ENCODE results near the gene TRIP13.
"Not testable (repeated sequence)": the region's sequence is repeated elsewhere in the genome, so short reads cannot be mapped to it uniquely, and the experiment has no call there.

Gene TRIP13

DNA sequence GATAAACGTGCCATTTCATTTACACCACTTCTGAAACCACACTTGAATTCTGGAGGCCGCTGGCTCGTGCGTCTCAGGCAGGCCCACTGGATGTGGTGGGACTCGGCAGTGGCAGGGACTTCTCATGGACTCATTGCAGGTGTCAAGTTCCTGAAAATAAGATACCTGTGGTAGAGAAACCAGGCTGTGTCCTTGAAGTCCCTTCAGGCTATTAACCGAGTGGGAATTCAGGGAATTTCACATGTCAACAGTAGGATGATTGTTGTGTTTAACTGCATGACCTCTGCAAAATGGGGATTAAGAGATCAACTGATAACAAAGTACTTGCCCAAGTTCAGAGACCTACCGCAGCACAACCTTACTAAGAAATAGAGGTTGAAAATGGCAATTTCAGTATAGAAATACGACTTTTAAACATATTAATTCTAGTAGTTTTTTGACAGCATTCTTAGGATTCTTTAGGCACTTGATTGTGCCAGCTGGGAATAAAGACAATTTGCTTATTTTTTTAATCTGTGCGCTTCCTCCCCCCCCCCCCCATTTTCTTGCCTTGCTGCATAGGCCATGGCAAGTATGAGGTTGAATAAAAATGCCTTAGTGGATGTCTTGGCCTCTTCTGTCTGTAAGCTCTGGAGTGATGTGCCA, 26.8 kb downstream of the TRIP13 start:
- peak; percentile 16 for DNase-seq (ENCODE audit: low read depth)

DNA sequence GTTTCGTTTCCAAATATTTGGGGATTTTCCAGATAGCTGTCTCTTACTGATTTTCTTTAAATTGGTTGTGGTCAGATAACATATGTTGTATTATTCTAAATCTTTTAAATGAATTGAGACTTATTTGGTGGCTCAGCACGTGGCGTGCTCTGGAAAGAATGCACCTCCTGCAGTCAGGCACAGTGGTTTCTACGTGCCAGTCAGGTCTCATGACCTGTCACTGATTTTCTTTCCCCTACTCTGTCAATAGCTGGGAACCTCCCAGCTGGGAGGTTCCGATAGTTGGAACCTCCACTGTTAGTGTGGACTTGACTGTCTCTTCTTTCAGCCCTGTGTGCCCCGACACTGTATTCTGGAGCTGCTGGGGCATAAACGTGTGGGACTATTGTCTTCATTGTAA, 27.6 kb downstream of the TRIP13 start:
- DNase-seq (ENCODE audit: low read depth): no peak

DNA sequence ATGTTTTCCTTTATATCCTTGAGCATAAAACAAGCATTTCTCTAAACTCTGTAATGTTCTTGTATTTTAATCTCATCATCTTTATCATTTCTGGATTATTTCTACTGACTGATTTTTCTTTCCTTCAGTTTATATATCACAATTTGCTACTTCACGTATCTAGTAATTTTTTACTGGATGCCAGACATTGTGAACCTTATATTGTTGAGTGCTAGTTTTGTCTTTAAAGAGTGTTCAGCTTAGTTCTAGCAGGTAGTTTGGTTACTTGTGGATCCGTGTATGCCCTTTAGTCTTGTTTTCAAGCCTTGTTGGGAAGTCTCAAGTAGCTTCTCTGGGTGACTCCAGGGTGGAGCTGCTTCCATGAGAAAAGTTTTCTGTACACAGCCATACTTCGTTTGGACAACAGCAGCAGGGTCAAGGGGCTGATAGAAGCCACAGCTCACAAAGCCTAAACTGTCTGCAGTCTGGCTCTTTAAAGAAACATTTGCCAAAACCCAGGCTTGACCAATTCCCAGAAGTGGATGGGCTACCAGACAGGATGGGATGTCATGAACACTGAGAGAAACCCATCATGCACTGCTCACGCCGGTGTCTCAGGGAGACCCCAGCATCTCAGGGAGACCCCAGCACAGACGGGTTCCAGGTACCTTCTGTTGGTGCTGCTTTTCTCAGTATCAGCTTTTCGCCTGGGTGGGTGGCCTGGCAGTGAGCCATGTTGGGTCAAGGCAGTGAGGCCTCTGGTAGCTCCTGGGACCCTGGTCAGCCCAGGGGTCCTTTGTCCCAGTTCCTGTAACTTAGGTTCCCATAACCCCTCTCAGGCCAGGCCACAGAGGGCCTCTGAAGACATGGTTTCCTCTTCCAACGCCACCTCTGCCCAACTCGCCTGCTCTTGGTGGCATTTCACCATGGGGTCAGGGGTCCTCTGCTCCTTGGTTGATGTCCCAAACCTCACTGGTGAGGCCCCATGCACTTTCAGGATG, 29.1 kb downstream of the TRIP13 start:
- DNase-seq (ENCODE audit: low read depth): no peak

DNA sequence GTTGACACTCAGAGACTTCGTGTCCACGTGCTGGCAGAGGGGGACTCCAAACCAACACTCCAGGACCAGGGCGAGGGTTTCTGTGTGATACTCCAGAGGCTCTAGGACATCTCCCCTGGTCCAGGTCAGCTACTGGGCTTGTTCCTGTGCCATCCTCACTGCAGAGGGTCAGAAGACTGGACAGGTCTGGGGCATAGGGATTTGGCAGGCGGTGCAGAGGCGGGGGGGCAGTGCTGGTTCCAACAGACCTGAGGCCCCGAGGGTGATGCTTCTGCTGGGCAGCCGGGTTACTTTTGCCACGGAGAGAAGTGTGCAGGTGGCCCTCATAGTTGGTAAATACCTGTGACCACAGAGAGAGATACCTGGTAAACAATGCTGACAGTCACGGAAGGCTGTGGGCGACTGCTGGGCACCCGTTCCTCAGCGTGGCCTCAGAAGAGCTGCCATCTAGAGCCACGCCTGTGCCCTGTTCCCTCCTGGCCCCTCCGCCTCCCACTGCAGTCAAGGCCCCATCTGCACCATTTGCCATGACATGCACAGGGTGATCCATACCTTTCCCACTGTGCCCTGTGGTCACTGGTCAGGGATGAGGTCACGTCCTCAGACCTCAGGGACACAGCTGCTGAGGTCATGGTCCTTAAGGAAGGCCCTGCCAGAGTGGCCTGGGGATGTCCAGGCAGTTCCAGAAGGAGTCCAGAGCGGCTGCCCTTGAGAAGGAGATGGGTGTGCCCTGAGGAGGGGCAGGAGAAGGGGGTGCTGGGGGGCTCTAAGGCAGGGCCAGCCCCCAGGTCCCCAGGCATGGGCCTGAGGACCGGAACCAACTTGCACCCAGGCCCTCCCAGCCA, 30.0 kb downstream of the TRIP13 start:
- DNase-seq (ENCODE audit: low read depth): no peak

DNA sequence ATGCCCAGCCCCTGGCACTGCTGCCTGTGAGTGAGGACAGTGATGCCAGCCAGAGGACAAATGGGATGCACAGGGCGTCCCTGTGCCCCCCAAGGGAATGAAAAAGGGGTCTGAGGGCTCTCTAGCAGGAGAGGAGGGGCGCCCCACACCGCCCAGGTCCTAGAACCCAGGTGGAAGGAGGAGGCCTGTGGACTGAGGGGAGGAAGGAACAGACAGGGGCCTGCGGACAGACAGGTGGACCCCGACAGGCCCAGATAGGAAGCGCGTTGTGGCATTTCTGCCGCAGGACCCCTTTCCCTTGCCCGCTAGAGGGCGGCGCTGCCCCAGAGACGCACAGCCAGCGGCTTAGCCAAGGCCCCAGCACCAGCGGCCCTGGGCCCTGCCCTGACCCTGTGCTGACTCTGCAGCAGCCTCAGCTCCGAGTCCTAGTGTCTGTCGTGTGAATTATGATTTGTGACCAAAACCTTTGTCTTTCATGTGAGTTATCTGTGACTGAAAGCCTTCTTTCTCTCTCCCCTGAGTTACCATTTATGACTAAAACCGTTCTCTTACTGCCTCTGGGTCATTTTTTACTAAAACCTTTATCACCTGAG, 30.7 kb downstream of the TRIP13 start:
- peak; percentile 55 for DNase-seq (ENCODE audit: low read depth)

GRCh38 chr5:926417-927171, 33.9 kb downstream of the TRIP13 start:
- DNase-seq (ENCODE audit: low read depth): peak; percentile 28

GRCh38 chr5:927172-928015, 34.7 kb downstream of the TRIP13 start:
- no peak for DNase-seq (ENCODE audit: low read depth)

DNA sequence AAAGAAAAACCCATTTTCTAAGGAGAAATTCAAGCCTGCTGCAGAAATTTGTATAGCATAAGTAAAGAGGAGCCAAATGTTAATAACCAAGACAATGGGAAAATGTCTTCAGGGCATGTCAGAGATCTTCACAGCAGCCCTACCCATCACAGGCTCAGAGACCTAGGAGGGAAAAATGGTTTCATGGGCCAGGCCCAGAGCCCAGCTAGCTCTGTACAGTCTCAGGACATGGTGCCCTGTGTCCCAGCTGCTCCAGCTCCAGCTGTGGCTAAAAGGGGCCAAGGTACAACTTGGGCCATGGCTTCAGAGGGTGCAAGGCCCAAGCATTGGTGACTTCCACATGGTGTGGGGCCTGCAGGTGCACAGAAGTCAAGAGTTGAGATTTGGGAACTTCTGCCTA, 36.5 kb downstream of the TRIP13 start:
- not testable (repeated sequence) for DNase-seq (ENCODE audit: low read depth)

DNA sequence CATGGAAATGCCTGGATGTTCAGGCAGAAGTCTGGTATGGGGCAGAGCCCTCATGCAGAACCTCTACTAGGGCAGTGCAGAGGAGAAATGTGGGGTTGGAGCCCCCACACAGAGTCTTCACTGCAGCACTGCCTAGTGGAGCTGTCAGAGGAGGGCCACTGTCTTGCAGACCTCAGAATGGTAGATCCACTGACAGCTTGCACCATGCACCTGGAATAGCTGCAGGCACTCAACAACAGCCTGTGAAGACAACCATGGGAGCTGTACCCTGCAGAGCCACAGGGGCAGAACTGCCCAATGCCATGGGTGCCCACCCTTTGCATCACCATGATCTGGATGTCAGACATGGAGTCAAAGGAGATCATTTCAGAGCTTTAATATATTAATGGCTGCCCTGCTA, 36.9 kb downstream of the TRIP13 start:
- DNase-seq (ENCODE audit: low read depth): no peak

DNA sequence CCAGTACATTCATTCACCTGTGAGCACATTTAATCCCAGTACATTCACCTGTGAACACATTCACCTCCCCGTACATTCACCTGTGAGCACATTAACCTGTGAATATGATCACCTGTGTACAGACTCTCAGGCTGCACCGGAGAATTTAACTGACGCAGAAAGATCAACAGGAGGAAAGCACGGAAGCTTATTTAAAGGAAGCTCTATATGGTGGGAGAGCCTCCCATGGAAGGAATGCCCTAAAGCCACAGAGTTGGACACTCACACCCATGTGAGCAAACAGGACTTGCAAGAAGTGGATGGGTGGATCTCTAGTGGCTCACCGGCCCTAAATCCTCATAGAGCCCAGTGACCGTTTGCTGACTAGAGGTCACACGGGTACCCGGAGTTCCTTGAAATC, 38.2 kb downstream of the TRIP13 start:
- DNase-seq (ENCODE audit: low read depth): no peak

GRCh38 chr5:931570-932145, 39.0 kb downstream of the TRIP13 start:
- DNase-seq (ENCODE audit: low read depth): no peak

DNA sequence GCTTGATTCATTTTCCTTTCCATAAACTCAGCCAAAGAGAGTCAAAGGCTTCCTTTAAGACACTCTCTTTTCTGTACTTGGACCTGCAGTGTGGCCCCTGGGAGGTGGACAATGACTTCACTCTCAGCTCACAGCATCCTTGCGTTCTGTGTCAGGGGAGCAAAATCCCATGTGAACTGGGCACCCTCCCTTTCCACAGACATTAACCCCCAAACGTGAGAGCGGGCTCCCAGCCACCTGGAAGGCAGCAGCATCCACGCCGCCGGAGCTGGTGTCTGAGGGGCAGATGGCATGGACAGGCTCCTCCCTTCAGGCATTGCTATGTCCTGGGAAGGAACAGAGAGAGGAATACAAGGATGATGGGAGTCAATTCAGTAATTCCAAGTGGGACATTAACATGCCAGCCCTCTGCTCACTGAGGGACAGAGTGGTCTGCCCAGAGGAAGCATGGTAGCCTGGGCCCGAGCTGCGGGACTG, 39.5 kb downstream of the TRIP13 start:
- DNase-seq (ENCODE audit: low read depth): no peak

- DNase-seq (ENCODE audit: low read depth): no peak
Observed at GRCh38 chr5:932628-933250, 40.1 kb downstream of the TRIP13 start.

DNA sequence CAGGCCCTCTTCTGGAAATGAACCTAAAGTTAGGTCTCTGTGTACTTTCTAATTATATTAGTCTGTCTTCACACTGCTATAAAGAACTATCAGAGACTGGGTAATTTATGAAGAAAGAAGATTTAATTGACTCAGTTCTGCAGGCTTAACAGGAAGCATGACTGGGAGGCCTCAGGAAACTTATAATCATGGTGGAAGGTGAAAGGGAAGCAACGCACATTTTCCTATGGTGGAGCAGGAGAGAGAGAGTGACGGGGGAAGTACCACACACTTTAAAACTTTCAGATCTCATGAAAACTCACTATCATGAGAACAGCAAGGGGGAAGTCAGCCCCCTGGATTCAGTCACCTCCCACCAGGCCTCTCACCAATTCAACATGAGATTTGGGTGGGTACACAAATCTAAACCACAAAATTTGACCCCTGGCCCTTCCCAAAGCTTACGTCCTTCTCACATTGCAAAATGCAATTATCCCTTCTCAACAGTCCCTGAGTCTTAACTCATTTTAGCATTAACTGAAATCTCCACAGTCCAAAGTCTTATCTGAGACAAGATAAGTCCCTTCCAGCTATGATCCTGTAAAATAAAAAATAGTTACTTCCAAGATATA, 40.7 kb downstream of the TRIP13 start:
- DNase-seq (ENCODE audit: low read depth): no peak

DNA sequence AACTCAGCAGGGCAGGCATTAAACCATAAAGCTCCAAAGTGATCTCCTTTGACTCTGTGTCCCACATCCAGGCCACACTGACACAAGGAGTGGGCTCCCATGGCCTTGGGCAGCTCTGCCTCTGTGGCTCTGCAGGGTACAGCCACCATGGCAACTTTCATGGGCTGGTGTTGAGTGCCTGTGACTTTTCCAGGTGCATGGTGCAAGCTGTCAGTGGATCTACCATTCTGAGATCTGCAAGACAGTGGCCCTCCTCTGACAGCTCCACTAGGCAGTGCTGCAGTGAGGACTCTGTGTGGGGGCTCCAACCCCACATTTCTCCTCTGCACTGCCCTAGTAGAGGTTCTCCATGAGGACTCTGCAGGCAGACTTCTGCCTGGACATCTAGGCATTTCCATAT, 41.3 kb downstream of the TRIP13 start:
- not testable (repeated sequence) for DNase-seq (ENCODE audit: low read depth)

DNA sequence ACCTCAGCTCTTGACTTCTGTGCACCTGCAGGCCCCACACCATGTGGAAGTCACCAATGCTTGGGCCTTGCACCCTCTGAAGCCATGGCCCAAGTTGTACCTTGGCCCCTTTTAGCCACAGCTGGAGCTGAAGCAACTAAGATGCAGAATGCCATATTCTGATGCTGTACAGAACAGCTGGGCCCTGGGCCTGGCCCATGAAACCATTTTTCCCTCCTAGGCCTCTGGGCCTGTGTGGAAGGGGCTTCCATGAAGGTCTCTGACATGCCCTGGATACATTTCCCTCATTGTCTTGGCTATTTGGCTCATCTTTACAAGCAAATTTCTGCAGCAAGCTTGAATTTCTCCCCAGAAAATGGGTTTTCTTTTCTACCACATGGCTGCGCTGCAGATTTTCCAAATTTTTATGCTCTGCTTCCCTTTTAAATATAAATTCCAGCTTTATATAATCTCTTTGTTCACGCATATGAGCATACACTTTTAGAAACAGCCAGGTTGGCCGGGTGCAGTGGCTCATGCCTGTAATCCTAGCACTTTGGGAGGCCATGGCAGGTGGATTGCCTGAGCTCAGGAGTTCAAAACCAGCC, 41.8 kb downstream of the TRIP13 start:
- DNase-seq (ENCODE audit: low read depth): not testable (repeated sequence)

DNA sequence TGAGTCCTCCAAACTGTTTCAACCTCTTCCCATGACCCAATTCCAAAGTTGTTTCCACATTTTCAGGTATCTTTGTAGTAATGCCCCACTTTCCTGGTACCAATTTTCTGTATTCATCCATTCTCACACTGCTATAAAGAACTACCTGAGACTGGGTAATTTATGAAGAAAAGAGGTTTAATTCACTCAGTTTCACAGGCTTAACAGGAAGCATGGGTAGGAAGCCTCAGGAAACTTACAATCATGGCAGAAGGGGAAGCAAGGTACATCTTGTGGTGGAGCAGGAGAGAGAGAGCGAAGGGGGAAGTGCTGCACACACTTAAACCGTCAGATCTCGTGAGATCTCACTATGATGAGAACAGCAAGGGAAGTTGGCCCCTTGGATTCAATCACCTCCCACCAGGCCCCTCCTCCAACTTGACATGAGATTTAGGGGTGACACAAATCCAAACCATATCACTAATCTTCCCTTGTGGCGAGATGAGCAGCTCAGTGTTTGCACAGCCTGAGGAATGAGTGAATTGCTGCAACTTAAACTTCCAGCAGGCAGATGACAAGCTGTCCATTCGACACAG, 42.9 kb downstream of the TRIP13 start:
- no peak for DNase-seq (ENCODE audit: low read depth)
